ENCODE results near the gene ERMN.
"Not testable (repeated sequence)": the region's sequence is repeated elsewhere in the genome, so short reads cannot be mapped to it uniquely, and the experiment has no call there.

The ERMN gene

GRCh38 chr2:157325786-157326185, at the start of gene ERMN:
Gene ERMN, minus strand, starts transcription at chr2:157325824. Its CDS starts 182 bp downstream, at chr2:157325642.
- no peak for DNase-seq

- no peak for DNase-seq
Measured at GRCh38 chr2:157375384-157375783, 49.8 kb upstream of the ERMN start.

GRCh38 chr2:157368508-157368907, 42.9 kb upstream of the ERMN start:
- DNase-seq: not testable (repeated sequence)

- DNase-seq: no peak
Measured at GRCh38 chr2:157367704-157368103, 42.1 kb upstream of the ERMN start.

GRCh38 chr2:157364257-157364974, 38.8 kb upstream of the ERMN start:
- DNase-seq: peak; percentile 20

GRCh38 chr2:157363612-157364101, 38.0 kb upstream of the ERMN start:
- no peak for DNase-seq

GRCh38 chr2:157362627-157363026, 37.0 kb upstream of the ERMN start:
- DNase-seq: no peak

- no peak for DNase-seq
Measured at GRCh38 chr2:157361526-157361925, 35.9 kb upstream of the ERMN start.

- DNase-seq: no peak
Measured at GRCh38 chr2:157359628-157360027, 34.0 kb upstream of the ERMN start.

- no peak for DNase-seq
Measured at GRCh38 chr2:157355618-157356017, 30.0 kb upstream of the ERMN start.

- no peak for DNase-seq
Measured at GRCh38 chr2:157349949-157350515, 24.4 kb upstream of the ERMN start.

- no peak for DNase-seq
Measured at GRCh38 chr2:157348291-157348921, 22.8 kb upstream of the ERMN start.

- DNase-seq: no peak
Measured at GRCh38 chr2:157345647-157346389, 20.2 kb upstream of the ERMN start.

GRCh38 chr2:157341381-157341780, 15.8 kb upstream of the ERMN start:
- DNase-seq: peak; percentile 25

- no peak for DNase-seq
Measured at GRCh38 chr2:157339965-157340655, 14.5 kb upstream of the ERMN start.

GRCh38 chr2:157337978-157338377, 12.4 kb upstream of the ERMN start:
- DNase-seq: no peak

- DNase-seq: no peak
Measured at GRCh38 chr2:157336137-157337010, 10.8 kb upstream of the ERMN start.

GRCh38 chr2:157334797-157335196, 9.2 kb upstream of the ERMN start:
- no peak for DNase-seq

- DNase-seq: no peak
Measured at GRCh38 chr2:157334335-157334734, 8.7 kb upstream of the ERMN start.

- DNase-seq: no peak
Measured at GRCh38 chr2:157333304-157334047, 7.9 kb upstream of the ERMN start.

GRCh38 chr2:157329524-157329923, 3.9 kb upstream of the ERMN start:
- DNase-seq: no peak
